Osteoblast (primary cell): ENCODE measurements around the gene ENOX1. TPM values are rescaled to one million over a fixed set of nuclear protein-coding genes. Genes with fewer than 3 reads are reported as not detected.

Source experiments
- DNase-seq: peaks from one replicate; pipeline ENCODE4 v3.0.0; 2011; ENCODE audit warnings: low spot score, mixed read lengths; ENCODE audit not compliant: insufficient read length; ENCODE audit errors: missing footprints
- H2AFZ ChIP-seq: 2 replicates; pipeline ENCODE4 v1.6.0; 2011; ENCODE audit warnings: mild to moderate bottlenecking, low read length
- H3K27ac ChIP-seq: 2 replicates; pipeline ENCODE4 v1.5.1; 2011; ENCODE audit warnings: mild to moderate bottlenecking, low read depth, low read length, moderate library complexity
- H3K27me3 ChIP-seq: 2 replicates; pipeline ENCODE4 v1.6.0; 2012; ENCODE audit warnings: mild to moderate bottlenecking, control low read depth, inconsistent platforms, low read length, moderate library complexity; ENCODE audit not compliant: insufficient read depth
- H3K36me3 ChIP-seq: 2 replicates; pipeline ENCODE4 v1.5.1; 2011; ENCODE audit warnings: mild to moderate bottlenecking, low read length, control low read depth, moderate library complexity; ENCODE audit not compliant: insufficient read depth
- H3K4me1 ChIP-seq: 2 replicates; pipeline ENCODE4 v1.5.1; 2011; ENCODE audit warnings: mild to moderate bottlenecking, low read length, control low read depth, moderate library complexity; ENCODE audit not compliant: insufficient read depth
- H3K4me2 ChIP-seq: 2 replicates; pipeline ENCODE4 v1.6.0; 2011; ENCODE audit warnings: mild to moderate bottlenecking, low read length; ENCODE audit not compliant: insufficient read depth
- H3K4me3 ChIP-seq: fragments of 200-600 bp; sonication (generic); 3 replicates; pipeline ENCODE4 v1.5.1; 2012; ENCODE audit warnings: mild to moderate bottlenecking, low read length, inconsistent platforms; ENCODE audit not compliant: insufficient read depth
- H3K79me2 ChIP-seq: 2 replicates; pipeline ENCODE4 v1.6.0; 2012; ENCODE audit warnings: mild to moderate bottlenecking, low read length, control low read depth, inconsistent platforms; ENCODE audit not compliant: insufficient read depth
- H3K9me3 ChIP-seq: 2 replicates; pipeline ENCODE4 v1.5.1; 2011; ENCODE audit warnings: low read depth, low read length, control low read depth
- H4K20me1 ChIP-seq: 2 replicates; pipeline ENCODE4 v1.6.0; 2012; ENCODE audit warnings: mild to moderate bottlenecking, low read length, control low read depth; ENCODE audit not compliant: insufficient read depth
- total RNA-seq: library from RNA; depleted of rRNA; stranded (reverse); fragments of >200 nt; gene quantifications from 2 replicates; pipeline ENCODE4 v1.2.3, GENCODE V29; 2012
- TF ChIP-seq, protein P1 (sequence below): IDR thresholded peaks from 2 replicates; pipeline ENCODE4 v1.5.1; 2011; ENCODE audit warnings: mild to moderate bottlenecking, low read depth, low read length, moderate library complexity; ENCODE audit errors: extremely low read depth

Gene ENOX1
- total RNA-seq, 1 donor = 5.4 TPM

DNA sequence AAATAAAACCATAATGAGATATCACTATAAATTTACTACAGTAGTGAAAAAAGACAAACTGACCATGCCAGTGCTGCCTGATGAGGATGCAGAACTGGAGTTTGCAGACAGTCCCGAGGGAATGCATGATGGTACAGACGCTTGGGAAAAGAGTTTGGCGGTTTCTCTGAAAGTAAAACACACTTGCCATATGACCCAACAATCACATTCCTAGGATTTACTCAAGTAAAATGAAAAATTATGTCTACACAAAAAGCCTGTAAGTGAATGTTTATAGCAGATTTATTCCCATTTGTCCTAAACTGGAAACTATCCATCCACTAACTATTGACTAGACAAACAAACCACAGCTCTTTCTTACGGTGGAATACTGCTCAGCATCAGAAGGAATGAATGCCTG is 492.4 kb downstream of the ENOX1 start:
- Histone ChIP-seq H3K79me2 (no peaks in the 10 kb centered on the region), H3K9me3 (no peaks in the 10 kb centered on the region)
- peak; percentile 76 for DNase-seq

DNA sequence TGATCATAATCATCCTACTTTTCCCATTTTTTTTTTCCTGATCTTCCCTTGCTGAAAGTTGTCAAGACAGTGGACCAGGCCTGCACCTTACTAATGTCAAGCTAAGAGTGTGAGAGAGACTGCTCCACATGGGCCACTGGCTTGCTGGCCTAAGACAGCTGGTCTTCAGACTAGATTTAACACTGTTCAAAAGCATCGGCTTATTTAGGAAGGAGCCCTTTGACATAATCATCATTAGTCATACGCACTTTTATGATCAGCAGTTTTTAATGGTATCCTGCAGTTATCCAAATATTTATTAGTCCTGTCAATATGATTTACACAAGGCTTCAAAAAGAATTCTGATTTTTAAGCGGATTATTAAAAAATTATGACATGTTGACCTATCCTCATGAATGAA is 492.8 kb downstream of the ENOX1 start:
- H3K79me2 ChIP-seq = no peaks in the 10 kb centered on the region
- H3K4me3 ChIP-seq = no peak overlapping the region
- H3K4me1 ChIP-seq = peaks cover 22% of the 10 kb centered on the region
- DNase-seq = no peak
- no peaks in the 10 kb centered on the region for H4K20me1 ChIP-seq
- H2AFZ ChIP-seq = no peak overlapping the region
- H3K36me3 ChIP-seq = no peaks in the 10 kb centered on the region
- H3K27me3 ChIP-seq = no peaks in the 10 kb centered on the region
- H3K4me2 ChIP-seq = no peak overlapping the region
- H3K27ac ChIP-seq = no peak overlapping the region
- TF ChIP-seq, protein P1, sequence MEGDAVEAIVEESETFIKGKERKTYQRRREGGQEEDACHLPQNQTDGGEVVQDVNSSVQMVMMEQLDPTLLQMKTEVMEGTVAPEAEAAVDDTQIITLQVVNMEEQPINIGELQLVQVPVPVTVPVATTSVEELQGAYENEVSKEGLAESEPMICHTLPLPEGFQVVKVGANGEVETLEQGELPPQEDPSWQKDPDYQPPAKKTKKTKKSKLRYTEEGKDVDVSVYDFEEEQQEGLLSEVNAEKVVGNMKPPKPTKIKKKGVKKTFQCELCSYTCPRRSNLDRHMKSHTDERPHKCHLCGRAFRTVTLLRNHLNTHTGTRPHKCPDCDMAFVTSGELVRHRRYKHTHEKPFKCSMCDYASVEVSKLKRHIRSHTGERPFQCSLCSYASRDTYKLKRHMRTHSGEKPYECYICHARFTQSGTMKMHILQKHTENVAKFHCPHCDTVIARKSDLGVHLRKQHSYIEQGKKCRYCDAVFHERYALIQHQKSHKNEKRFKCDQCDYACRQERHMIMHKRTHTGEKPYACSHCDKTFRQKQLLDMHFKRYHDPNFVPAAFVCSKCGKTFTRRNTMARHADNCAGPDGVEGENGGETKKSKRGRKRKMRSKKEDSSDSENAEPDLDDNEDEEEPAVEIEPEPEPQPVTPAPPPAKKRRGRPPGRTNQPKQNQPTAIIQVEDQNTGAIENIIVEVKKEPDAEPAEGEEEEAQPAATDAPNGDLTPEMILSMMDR = no peak
- H3K9me3 ChIP-seq = no peaks in the 10 kb centered on the region

More for the DNA sequence above, 492.4 kb downstream of the ENOX1 start:
- Histone ChIP-seq H3K27ac (no peak overlapping the region), H4K20me1 (no peaks in the 10 kb centered on the region), H2AFZ (no peak overlapping the region), H3K4me1 (peaks cover 18% of the 10 kb centered on the region), H3K36me3 (no peaks in the 10 kb centered on the region), H3K4me3 (no peak overlapping the region), H3K27me3 (no peaks in the 10 kb centered on the region), H3K4me2 (no peak overlapping the region)
- TF ChIP-seq, protein P1 = no peak

DNA sequence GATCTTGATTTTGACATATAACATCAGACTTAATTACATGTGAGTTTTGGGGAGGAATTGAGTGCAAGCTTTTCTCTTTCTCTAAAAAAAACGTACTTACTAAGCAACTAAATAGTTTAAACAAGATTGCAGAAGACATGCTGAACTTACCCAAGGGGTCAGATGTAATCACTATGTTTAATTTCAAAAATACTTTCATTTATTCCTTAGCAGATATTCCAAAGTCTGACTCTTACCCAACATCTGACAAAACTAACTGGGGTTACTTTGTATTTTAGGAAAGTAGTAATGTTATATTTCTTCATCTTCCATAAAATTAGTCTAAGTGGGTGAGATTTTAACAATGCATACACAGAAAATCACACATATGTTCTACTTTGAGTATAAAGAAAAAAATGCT is 493.2 kb downstream of the ENOX1 start:
- no peaks in the 10 kb centered on the region for H4K20me1 ChIP-seq
- H3K4me1 ChIP-seq = peaks cover 22% of the 10 kb centered on the region
- H3K27ac ChIP-seq = no peak overlapping the region
- no peaks in the 10 kb centered on the region for H3K36me3 ChIP-seq
- no peak overlapping the region for H2AFZ ChIP-seq
- TF ChIP-seq, protein P1 = no peak
- no peak overlapping the region for H3K4me3 ChIP-seq
- no peaks in the 10 kb centered on the region for H3K79me2 ChIP-seq
- no peaks in the 10 kb centered on the region for H3K9me3 ChIP-seq
- H3K4me2 ChIP-seq = no peak overlapping the region
- no peaks in the 10 kb centered on the region for H3K27me3 ChIP-seq
- no peak for DNase-seq

DNA sequence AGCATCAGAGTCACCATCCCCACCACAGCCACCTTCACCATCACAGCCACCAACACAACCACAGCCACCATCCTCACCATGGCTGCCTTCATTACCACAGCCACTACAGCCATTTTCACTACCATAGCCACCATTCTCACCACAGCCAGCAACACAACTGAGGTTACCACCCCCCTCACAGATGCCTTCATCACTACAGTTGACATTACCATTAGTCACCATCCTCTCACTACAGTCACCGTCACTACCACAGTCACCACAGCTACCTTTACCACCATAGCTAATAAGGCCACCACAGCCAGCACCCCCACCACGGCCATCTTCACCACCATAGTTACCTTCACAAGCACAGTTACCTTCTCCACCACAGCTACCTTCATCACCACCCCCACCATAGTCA is 493.8 kb downstream of the ENOX1 start:
- H3K4me1 ChIP-seq = peaks cover 22% of the 10 kb centered on the region
- H3K27ac ChIP-seq = no peak overlapping the region
- TF ChIP-seq, protein P1 = no peak
- H3K4me3 ChIP-seq = no peak overlapping the region
- no peak for DNase-seq
- no peaks in the 10 kb centered on the region for H3K27me3 ChIP-seq
- no peak overlapping the region for H3K4me2 ChIP-seq
- no peaks in the 10 kb centered on the region for H3K36me3 ChIP-seq
- H3K79me2 ChIP-seq = no peaks in the 10 kb centered on the region
- H3K9me3 ChIP-seq = no peaks in the 10 kb centered on the region
- H2AFZ ChIP-seq = no peak overlapping the region
- H4K20me1 ChIP-seq = no peaks in the 10 kb centered on the region
